Stimulated activated CD4-positive, alpha-beta T cell treated with anti-CD3 and anti-CD28 coated beads, Interleukin-12 subunit alpha, Interleukin-12 subunit beta, amount 100 ng/mL, for 48 hours (primary cell): ENCODE measurements around the gene IRF3.
"Not testable (repeated sequence)": the region's sequence is repeated elsewhere in the genome, so short reads cannot be mapped to it uniquely, and the experiment has no call there.

Experiments used
- DNase-seq, 3 donors: peaks; one replicate each; pipeline ENCODE4 v3.0.0-alpha.2; 2020; ENCODE audit warnings: low read depth in 2 of 3, low spot score in 1 of 3

IRF3 gene

GRCh38 chr19:49626226-49626625 lies 39.4 kb downstream of the IRF3 start:
- DNase-seq = no peak

- no peak for DNase-seq
Observed at GRCh38 chr19:49624967-49625910, 40.4 kb downstream of the IRF3 start.

GRCh38 chr19:49617860-49618259 lies 47.8 kb downstream of the IRF3 start:
- DNase-seq = not testable (repeated sequence)

- DNase-seq = no peak
Observed at GRCh38 chr19:49616945-49617344, 48.7 kb downstream of the IRF3 start.

GRCh38 chr19:49616532-49616931 lies 49.1 kb downstream of the IRF3 start:
- no peak for DNase-seq

GRCh38 chr19:49615861-49616260 lies 49.8 kb downstream of the IRF3 start:
- no peak for DNase-seq

- DNase-seq = no peak
Observed at GRCh38 chr19:49614096-49614833, 51.4 kb downstream of the IRF3 start.

- DNase-seq = no peak
Observed at GRCh38 chr19:49613374-49613773, 52.3 kb downstream of the IRF3 start.
